Mesodermal cell (in vitro differentiated cells): Measurements from ENCODE around the gene FLNB.

ENCODE experiments used
- H3K27ac ChIP-seq: 2 replicates; pipeline ENCODE4 v1.7.0; 2013; ENCODE audit warnings: mild to moderate bottlenecking, low read depth, low read length, moderate library complexity; ENCODE audit not compliant: severe bottlenecking
- H3K36me3 ChIP-seq: 2 replicates; pipeline ENCODE4 v1.7.1; 2013; ENCODE audit warnings: mild to moderate bottlenecking, low read length, moderate library complexity; ENCODE audit not compliant: control insufficient read depth, insufficient read depth
- H3K4me1 ChIP-seq: one replicate; pipeline ENCODE4 v1.7.1; 2013; ENCODE audit warnings: mild to moderate bottlenecking, low read length; ENCODE audit not compliant: insufficient read depth, control insufficient read depth, poor library complexity, severe bottlenecking
- H3K4me3 ChIP-seq: 2 replicates; pipeline ENCODE4 v1.7.0; 2013; ENCODE audit warnings: low read length, control low read depth, mild to moderate bottlenecking; ENCODE audit not compliant: insufficient read depth, poor library complexity, severe bottlenecking; ENCODE audit errors: extremely low read depth
- H3K9me3 ChIP-seq: 2 replicates; pipeline ENCODE4 v1.7.1; 2013; ENCODE audit warnings: mild to moderate bottlenecking, low read length, moderate library complexity; ENCODE audit not compliant: control insufficient read depth
- WGBS, 2 experiments: methylation state at CpG; one replicate each; pipeline ENCODE4 v1.1.5; 2013; ENCODE audit warnings: missing lambda C conversion rate in 2 of 2; ENCODE audit not compliant: insufficient coverage in 2 of 2; 5-methylcytosine and 5-hydroxymethylcytosine counted together

Gene FLNB

GRCh38 chr3:58202917-58203360 lies 194.7 kb downstream of the FLNB start:
- Histone ChIP-seq H3K9me3 (no peaks in the 10 kb centered on the region), H3K36me3 (no peaks in the 10 kb centered on the region), H3K4me1 (peaks cover 30% of the 10 kb centered on the region), H3K27ac (no peak overlapping the region), H3K4me3 (no peak overlapping the region)
- WGBS, 2 experiments: 86 to 91% methylated on average over 9 of the region's 9 CpGs

GRCh38 chr3:58203541-58203940 lies 195.3 kb downstream of the FLNB start:
- Histone ChIP-seq H3K36me3 (no peaks in the 10 kb centered on the region), H3K4me3 (no peak overlapping the region), H3K4me1 (peaks cover 24% of the 10 kb centered on the region), H3K9me3 (no peaks in the 10 kb centered on the region), H3K27ac (no peak overlapping the region)
- WGBS, 2 experiments: 95 to 96% methylated on average over 4 of the region's 4 CpGs

- H3K27ac ChIP-seq: no peak overlapping the region
- no peaks in the 10 kb centered on the region for H3K36me3 ChIP-seq
- 87 to 97% methylated on average over 3 to 4 of the region's 4 CpGs for WGBS, 2 experiments
- H3K9me3 ChIP-seq: no peaks in the 10 kb centered on the region
- peaks cover 18% of the 10 kb centered on the region for H3K4me1 ChIP-seq
- H3K4me3 ChIP-seq: no peak overlapping the region
Measured at GRCh38 chr3:58204720-58205119, 196.5 kb downstream of the FLNB start.

- no peak overlapping the region for H3K27ac ChIP-seq
Measured at GRCh38 chr3:58205981-58206380, 197.8 kb downstream of the FLNB start.

GRCh38 chr3:58206406-58207011 lies 198.3 kb downstream of the FLNB start:
- Histone ChIP-seq H3K27ac (no peak overlapping the region), H3K36me3 (no peaks in the 10 kb centered on the region), H3K4me1 (peaks cover 15% of the 10 kb centered on the region), H3K9me3 (no peaks in the 10 kb centered on the region), H3K4me3 (no peak overlapping the region)
- 89 to 98% methylated on average over 3 to 4 of the region's 5 CpGs for WGBS, 2 experiments

More at GRCh38 chr3:58205981-58206380, 197.8 kb downstream of the FLNB start:
- peaks cover 17% of the 10 kb centered on the region for H3K4me1 ChIP-seq
- H3K9me3 ChIP-seq: no peaks in the 10 kb centered on the region
- WGBS, 2 experiments: 86 to 95% methylated on average over 3 of the region's 4 CpGs
- no peak overlapping the region for H3K4me3 ChIP-seq
- H3K36me3 ChIP-seq: no peaks in the 10 kb centered on the region

GRCh38 chr3:58207954-58208353 lies 199.7 kb downstream of the FLNB start:
- Histone ChIP-seq H3K27ac (no peak overlapping the region), H3K9me3 (no peaks in the 10 kb centered on the region), H3K4me1 (peaks cover 15% of the 10 kb centered on the region), H3K4me3 (no peak overlapping the region), H3K36me3 (no peaks in the 10 kb centered on the region)
- WGBS, 2 experiments: 94% methylated on average over 2 to 3 of the region's 4 CpGs

- Histone ChIP-seq H3K4me3 (no peak overlapping the region), H3K4me1 (peaks cover 9% of the 10 kb centered on the region), H3K9me3 (no peaks in the 10 kb centered on the region), H3K36me3 (no peaks in the 10 kb centered on the region), H3K27ac (no peak overlapping the region)
- WGBS, 2 experiments: 69 to 75% methylated on average over 3 of the region's 3 CpGs
Measured at GRCh38 chr3:58209933-58210332, 201.7 kb downstream of the FLNB start.

GRCh38 chr3:58210761-58211460 lies 202.7 kb downstream of the FLNB start, which contains the start of gene DNASE1L3:
Gene DNASE1L3 (minus strand): TSS chr3:58210972. CDS start chr3:58210906, 66 bp downstream.
- H3K4me1 ChIP-seq: peaks cover 9% of the 10 kb centered on the region
- no peak within 1 kb of the TSS for H3K27ac ChIP-seq
- no peaks in the 10 kb centered on the region for H3K36me3 ChIP-seq
- H3K9me3 ChIP-seq: no peaks in the 10 kb centered on the region
- H3K4me3 ChIP-seq: no peak within 1 kb of the TSS
- WGBS, 2 experiments: 88% methylated on average over 10 of the region's 14 CpGs

GRCh38 chr3:58214484-58215316 lies 206.5 kb downstream of the FLNB start:
- Histone ChIP-seq H3K36me3 (no peaks in the 10 kb centered on the region), H3K4me1 (no peaks in the 10 kb centered on the region), H3K27ac (no peak overlapping the region), H3K9me3 (no peaks in the 10 kb centered on the region), H3K4me3 (no peak overlapping the region)
- 79 to 82% methylated on average over 3 to 5 of the region's 7 CpGs for WGBS, 2 experiments

GRCh38 chr3:58215317-58216025 lies 207.2 kb downstream of the FLNB start:
- H3K4me3 ChIP-seq: no peak overlapping the region

More at GRCh38 chr3:58215317-58216025, 207.2 kb downstream of the FLNB start:
- no peaks in the 10 kb centered on the region for H3K9me3 ChIP-seq
- H3K27ac ChIP-seq: no peak overlapping the region
- no peaks in the 10 kb centered on the region for H3K4me1 ChIP-seq
- 87 to 91% methylated on average over 4 to 5 of the region's 10 CpGs for WGBS, 2 experiments
- H3K36me3 ChIP-seq: no peaks in the 10 kb centered on the region
